NCI-H460 (cell line): ENCODE data around the gene NTSR2. TPM values are rescaled to one million over a fixed set of nuclear protein-coding genes. Genes with fewer than 3 reads are reported as not detected.

Experiments used
- total RNA-seq: library from RNA; depleted of rRNA; stranded (reverse); fragments of >200 nt; shearing (Covaris generic); gene quantifications from 2 replicates; pipeline ENCODE4 v1.2.3, GENCODE V29; 2014; rRNA removed

The NTSR2 gene
- total RNA-seq, 1 experiment from 2014 or later = not detected

Other genes starting within 250 kb of the NTSR2 start
- gene E2F6, start 204.0 kb downstream of the NTSR2 start, total RNA-seq = 27.9 and 29.8 TPM in 2 replicates
- gene GREB1, start 136.2 kb downstream of the NTSR2 start, total RNA-seq = 1.8 and 2.4 TPM in 2 replicates
- 10.7 and 11.9 TPM in 2 replicates for gene LPIN1, start 76.4 kb upstream of the NTSR2 start, total RNA-seq